ENCODE measurements around the gene ARVCF. TPM values are rescaled to one million over a fixed set of nuclear protein-coding genes. Genes with fewer than 3 reads are reported as not detected.

ARVCF gene
- total RNA-seq, 4 donors from 2014 or later = 47.5 to 98.3 (median 80.6) TPM

DNA sequence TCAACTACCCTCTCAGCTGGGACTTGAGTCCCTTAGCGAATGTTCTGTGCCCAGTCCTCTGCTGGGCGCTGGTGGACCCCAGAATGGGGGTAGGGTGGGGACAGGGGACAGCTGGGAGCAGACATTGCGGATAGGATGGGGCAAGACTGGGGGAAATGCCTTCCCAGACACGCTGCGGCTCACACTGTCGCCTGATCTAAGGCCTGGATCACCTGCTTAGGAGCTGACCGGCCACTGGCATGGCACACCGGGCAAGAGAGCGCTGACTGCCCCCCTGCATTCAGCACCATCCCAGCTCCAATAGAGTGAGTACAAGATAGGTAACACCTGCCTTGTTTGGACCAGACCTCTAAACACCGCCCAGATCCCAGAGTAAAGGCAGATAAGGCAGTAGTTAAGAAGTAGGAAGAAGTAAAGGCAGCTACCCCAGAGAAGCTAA lies 1.4 kb downstream of the ARVCF start:
- H3K27ac ChIP-seq = peak overlapping the region in 3 of 4 donors; percentile 60 to 84 (median 68)
- H3K4me3 ChIP-seq = no peak overlapping the region
- no peaks in the 10 kb centered on the region for H3K27me3 ChIP-seq
- no peaks in the 10 kb centered on the region for H3K9me3 ChIP-seq
- TF ChIP-seq EP300 (IDR thresholded peaks at IDR 0.05) (no peak), POLR2A (IDR thresholded peaks at IDR 0.05) (no peak)
- TF ChIP-seq, protein P1, sequence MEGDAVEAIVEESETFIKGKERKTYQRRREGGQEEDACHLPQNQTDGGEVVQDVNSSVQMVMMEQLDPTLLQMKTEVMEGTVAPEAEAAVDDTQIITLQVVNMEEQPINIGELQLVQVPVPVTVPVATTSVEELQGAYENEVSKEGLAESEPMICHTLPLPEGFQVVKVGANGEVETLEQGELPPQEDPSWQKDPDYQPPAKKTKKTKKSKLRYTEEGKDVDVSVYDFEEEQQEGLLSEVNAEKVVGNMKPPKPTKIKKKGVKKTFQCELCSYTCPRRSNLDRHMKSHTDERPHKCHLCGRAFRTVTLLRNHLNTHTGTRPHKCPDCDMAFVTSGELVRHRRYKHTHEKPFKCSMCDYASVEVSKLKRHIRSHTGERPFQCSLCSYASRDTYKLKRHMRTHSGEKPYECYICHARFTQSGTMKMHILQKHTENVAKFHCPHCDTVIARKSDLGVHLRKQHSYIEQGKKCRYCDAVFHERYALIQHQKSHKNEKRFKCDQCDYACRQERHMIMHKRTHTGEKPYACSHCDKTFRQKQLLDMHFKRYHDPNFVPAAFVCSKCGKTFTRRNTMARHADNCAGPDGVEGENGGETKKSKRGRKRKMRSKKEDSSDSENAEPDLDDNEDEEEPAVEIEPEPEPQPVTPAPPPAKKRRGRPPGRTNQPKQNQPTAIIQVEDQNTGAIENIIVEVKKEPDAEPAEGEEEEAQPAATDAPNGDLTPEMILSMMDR (IDR thresholded peaks at IDR 0.05) = no peak
- no peaks in the 10 kb centered on the region for H3K36me3 ChIP-seq
- no peak for DNase-seq (ENCODE audit: low spot score in 2 of 2)
- 73 to 91% methylated on average over 10 of the region's 10 CpGs for WGBS, 2 donors
- H3K4me1 ChIP-seq = peaks cover 0 to 51% (median 17%) of the 10 kb centered on the region in 4 donors

DNA sequence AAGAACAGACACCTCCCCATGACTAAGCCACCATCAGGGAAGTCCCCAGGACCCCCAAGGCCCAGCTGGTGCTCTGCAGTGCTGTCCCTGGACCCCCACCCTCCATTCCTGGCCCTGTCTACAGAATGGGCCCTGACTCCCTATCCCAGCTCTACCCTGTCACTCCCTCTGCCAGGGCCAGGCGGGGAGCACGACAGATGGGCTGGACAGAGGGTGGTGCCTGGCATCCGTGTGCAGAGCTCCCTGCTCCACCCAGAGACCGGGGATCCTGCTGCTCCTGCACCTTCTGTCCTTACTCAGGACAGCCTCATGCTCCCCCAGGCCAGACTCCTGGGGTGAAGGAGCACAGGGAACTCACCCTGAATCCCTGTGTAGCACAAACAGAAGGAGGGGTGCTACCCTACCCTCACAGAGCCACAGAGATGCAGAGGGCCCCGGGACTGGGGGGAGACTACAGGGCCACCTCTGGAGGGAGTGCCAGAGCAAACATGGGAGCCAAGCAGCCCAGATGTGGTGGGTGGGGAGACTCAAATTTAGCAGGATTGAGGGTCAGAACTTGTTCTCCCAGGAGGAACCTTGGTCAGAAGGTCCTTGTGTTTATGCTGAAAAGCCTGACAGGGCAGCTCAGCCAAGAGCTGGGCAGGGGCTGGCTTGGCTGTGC lies 2.0 kb downstream of the ARVCF start:
- Histone ChIP-seq H3K36me3 (no peaks in the 10 kb centered on the region), H3K27me3 (no peaks in the 10 kb centered on the region), H3K27ac (peak overlapping the region in 2 of 4 donors; percentile 46 to 84), H3K4me3 (no peak overlapping the region), H3K9me3 (no peaks in the 10 kb centered on the region), H3K4me1 (peaks cover 0 to 51% (median 15%) of the 10 kb centered on the region in 4 donors)
- TF ChIP-seq, protein P1 (IDR thresholded peaks at IDR 0.05) = no peak
- no peak for TF ChIP-seq EP300 (IDR thresholded peaks at IDR 0.05)
- no peak for TF ChIP-seq POLR2A (IDR thresholded peaks at IDR 0.05)
- DNase-seq (ENCODE audit: low spot score in 2 of 2) = no peak
- 23 to 51% methylated on average over 3 to 5 of the region's 5 CpGs for WGBS, 2 donors

DNA sequence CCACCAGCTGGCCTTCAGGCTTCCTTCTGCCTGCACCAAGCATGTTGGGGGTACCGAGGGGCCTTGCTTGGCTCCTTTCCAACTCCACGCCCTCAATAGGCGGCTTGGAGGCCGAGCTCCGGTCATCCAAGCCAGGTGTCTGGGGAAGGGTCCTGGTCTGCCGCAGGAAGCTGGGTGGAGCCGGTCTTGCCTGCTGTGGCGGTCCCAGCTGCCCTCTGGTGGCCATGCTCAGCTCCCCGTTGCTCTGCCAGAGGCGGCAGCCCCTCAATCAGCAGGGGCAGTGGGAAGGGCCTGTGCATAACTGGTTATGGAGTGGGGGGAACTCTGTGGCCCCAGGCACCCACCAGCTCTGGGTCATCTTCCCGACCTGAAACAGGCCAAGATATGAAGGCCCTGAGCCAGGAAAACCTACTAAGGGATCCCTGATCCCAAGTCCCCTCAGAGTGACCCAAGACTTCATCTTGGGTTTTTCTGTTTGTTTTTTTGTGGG lies 3.2 kb downstream of the ARVCF start:
- Histone ChIP-seq H3K36me3 (no peaks in the 10 kb centered on the region), H3K27me3 (no peaks in the 10 kb centered on the region), H3K9me3 (no peaks in the 10 kb centered on the region), H3K4me3 (no peak overlapping the region), H3K4me1 (peaks cover 0 to 61% (median 15%) of the 10 kb centered on the region in 4 donors), H3K27ac (peak overlapping the region in 3 of 4 donors; percentile 1 to 84 (median 6))
- DNase-seq (ENCODE audit: low spot score in 2 of 2) = peak; percentile 37 to 46
- WGBS, 2 donors = 4% methylated on average over 2 to 11 of the region's 11 CpGs
- TF ChIP-seq POLR2A (IDR thresholded peaks at IDR 0.05) (no peak), EP300 (IDR thresholded peaks at IDR 0.05) (peak in 1 of 2 donors; percentile 12)
- TF ChIP-seq, protein P1 (IDR thresholded peaks at IDR 0.05) = peak; percentile 65 to 98 (median 85)

DNA sequence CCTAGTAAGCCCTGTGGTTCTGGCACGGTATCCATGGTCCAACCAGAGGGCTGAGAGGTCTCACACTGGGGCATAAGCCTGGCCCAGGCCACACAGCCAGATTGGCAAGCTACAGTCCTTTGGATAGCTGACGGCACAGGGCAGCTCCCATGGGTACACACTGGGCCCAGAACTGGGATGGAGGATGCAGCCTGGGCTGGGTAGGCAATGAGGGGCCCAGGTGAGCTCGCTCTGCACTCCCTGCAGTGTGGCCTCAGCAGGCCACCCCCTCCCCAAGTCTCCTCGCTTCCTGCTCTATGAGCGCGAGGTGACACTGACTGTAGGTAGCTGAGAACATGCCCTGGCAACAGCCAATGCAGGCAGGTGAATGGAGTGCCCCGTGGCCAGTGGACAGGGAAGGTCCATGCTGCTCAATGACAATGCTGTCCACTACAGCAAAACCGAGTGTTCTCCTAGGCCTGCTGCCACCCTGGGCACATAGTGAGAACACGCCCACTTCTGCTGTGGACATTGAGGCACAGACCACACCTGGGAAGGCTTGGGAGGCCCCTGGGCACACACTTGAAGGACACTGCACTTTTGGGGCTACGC lies 3.8 kb downstream of the ARVCF start:
- Histone ChIP-seq H3K4me3 (no peak overlapping the region), H3K4me1 (peaks cover 0 to 64% (median 15%) of the 10 kb centered on the region in 4 donors), H3K27ac (peak overlapping the region in 3 of 4 donors; percentile 6 to 84 (median 38)), H3K27me3 (no peaks in the 10 kb centered on the region), H3K9me3 (no peaks in the 10 kb centered on the region), H3K36me3 (no peaks in the 10 kb centered on the region)
- TF ChIP-seq EP300 (IDR thresholded peaks at IDR 0.05) (no peak), POLR2A (IDR thresholded peaks at IDR 0.05) (no peak)
- TF ChIP-seq, protein P1 (IDR thresholded peaks at IDR 0.05) = no peak
- 84 to 89% methylated on average over 9 of the region's 10 CpGs for WGBS, 2 donors
- no peak for DNase-seq (ENCODE audit: low spot score in 2 of 2)
